Stomach (tissue), 9 donors: ENCODE results near the gene MZF1. TPM values are rescaled to one million over a fixed set of nuclear protein-coding genes. Genes with fewer than 3 reads are reported as not detected.

ENCODE experiments used
- DNase-seq, 2 donors: peaks; one replicate each; pipeline versions ENCODE4 v3.0.0 to v3.0.0-alpha.2; 2013 to 2019
- H3K27ac ChIP-seq, 5 donors: fragments of 200-600 bp in 4 of 5; sonication (generic) in 4 of 5; one replicate each; pipeline ENCODE4 v1.5.1; 2013 to 2019; ENCODE audit warnings: mild to moderate bottlenecking in 1 of 5, moderate library complexity in 1 of 5
- H3K27me3 ChIP-seq, 3 donors: fragments of 200-600 bp; sonication (generic); one replicate each; pipeline ENCODE4 v1.5.1; 2017 to 2019; ENCODE audit warnings: mixed run types in 1 of 3
- H3K36me3 ChIP-seq, 4 donors: fragments of 200-600 bp; sonication (generic); 1 replicate in 3 of 4; 2 replicates in 1 of 4; pipeline ENCODE4 v1.5.1; 2016 to 2019
- H3K4me1 ChIP-seq, 4 donors: fragments of 200-600 bp; sonication (generic); one replicate each; pipeline ENCODE4 v1.5.1; 2016 to 2019
- H3K4me3 ChIP-seq, 4 donors: fragments of 200-600 bp; sonication (generic) in 3 of 4; one replicate each; pipeline ENCODE4 v1.5.1; 2016 to 2019; ENCODE audit warnings: mild to moderate bottlenecking in 1 of 4
- H3K9me3 ChIP-seq, 4 donors: fragments of 200-600 bp; sonication (generic); one replicate each; pipeline ENCODE4 v1.5.1; 2016 to 2019
- CTCF ChIP-seq, 7 experiments: fragments of 450-650 bp in 4 of 7; fragments of 200-600 bp in 3 of 7; sonication (generic) in 3 of 7; IDR thresholded peaks; one replicate each; pipeline ENCODE4 v1.5.1; 2016 to 2019; ENCODE audit warnings: antibody characterized with exemption in 7 of 7, control low read depth in 2 of 7, mild to moderate bottlenecking in 1 of 7
- EP300 ChIP-seq: sonication (generic); formaldehyde crosslinking; IDR thresholded peaks from one replicate; pipeline ENCODE4 v1.6.1; 2017; ENCODE audit warnings: antibody characterized with exemption
- POLR2A ChIP-seq, 4 donors: fragments of 450-650 bp; IDR thresholded peaks; one replicate each; pipeline ENCODE4 v1.6.1; 2016; ENCODE audit warnings: antibody characterized with exemption in 4 of 4, control low read depth in 2 of 4, mild to moderate bottlenecking in 1 of 4, moderate library complexity in 1 of 4
- POLR2AphosphoS5 ChIP-seq, 3 donors: sonication (generic); formaldehyde crosslinking; IDR thresholded peaks; one replicate each; pipeline ENCODE4 v1.6.1; 2016; ENCODE audit warnings: antibody characterized with exemption in 3 of 3
- WGBS, 5 donors: extraction: QIAGEN DNeasy Blood & Tissue Kit in 3 of 5; methylation state at CpG; one replicate each; pipeline versions ENCODE4 v1.1.5 to v1.1.7; 2013 to 2018; 5-methylcytosine and 5-hydroxymethylcytosine counted together
- intact Hi-C: fragments of 100-400 bp; cut with DNase I; formaldehyde crosslinking; loops from one replicate; pipeline ENCODE4 v1.15.1; 2023; ENCODE audit warnings: low total_unique reads
- polyA plus RNA-seq, 3 donors: library from polyadenylated mRNA; stranded (reverse); fragments of 200-250 nt; gene quantifications; one replicate each; pipeline ENCODE4 v1.2.3, GENCODE V29; 2013
- total RNA-seq, 5 donors: library from RNA; depleted of rRNA; stranded (reverse); fragments of >200 nt; gene quantifications; one replicate each; pipeline versions ENCODE4 v1.1.0 to v1.2.3, GENCODE V29; 2014 to 2016
- donor health status: healthy with polysubstance abuse.
- donor health status: Bipolar disorder and iron deficiency.
- donor health status: healthy.

Gene MZF1
- total and polyA plus RNA-seq, 8 donors = 14.0 to 84.9 (median 49.3) TPM

- no peaks in the 10 kb centered on the region for H3K27me3 ChIP-seq
- intact Hi-C loops = no loop called here
- peaks cover 35 to 73% (median 70%) of the 10 kb centered on the region in 4 donors for H3K4me1 ChIP-seq
- peaks cover 16 to 26% (median 23%) of the 10 kb centered on the region in 4 donors for H3K36me3 ChIP-seq
- peak in 1 of 2 donors; percentile 13 for DNase-seq
- H3K4me3 ChIP-seq = peak overlapping the region in 2 of 4 donors; percentile 87 to 94
- TF ChIP-seq EP300 (no peak), POLR2AphosphoS5 (IDR thresholded peaks at IDR 0.05) (no peak), POLR2A (IDR thresholded peaks at IDR 0.05) (no peak), CTCF (IDR thresholded peaks at IDR 0.05) (no peak)
- 88 to 94% (median 93%) methylated on average over 53 to 65 of the region's 65 CpGs for WGBS, 5 donors
- no peaks in the 10 kb centered on the region for H3K9me3 ChIP-seq
- peak overlapping the region in 3 of 5 donors; percentile 97 to 100 (median 98) for H3K27ac ChIP-seq
Observed at GRCh38 chr19:58516964-58517833, 55.9 kb downstream of the MZF1 start.

DNA sequence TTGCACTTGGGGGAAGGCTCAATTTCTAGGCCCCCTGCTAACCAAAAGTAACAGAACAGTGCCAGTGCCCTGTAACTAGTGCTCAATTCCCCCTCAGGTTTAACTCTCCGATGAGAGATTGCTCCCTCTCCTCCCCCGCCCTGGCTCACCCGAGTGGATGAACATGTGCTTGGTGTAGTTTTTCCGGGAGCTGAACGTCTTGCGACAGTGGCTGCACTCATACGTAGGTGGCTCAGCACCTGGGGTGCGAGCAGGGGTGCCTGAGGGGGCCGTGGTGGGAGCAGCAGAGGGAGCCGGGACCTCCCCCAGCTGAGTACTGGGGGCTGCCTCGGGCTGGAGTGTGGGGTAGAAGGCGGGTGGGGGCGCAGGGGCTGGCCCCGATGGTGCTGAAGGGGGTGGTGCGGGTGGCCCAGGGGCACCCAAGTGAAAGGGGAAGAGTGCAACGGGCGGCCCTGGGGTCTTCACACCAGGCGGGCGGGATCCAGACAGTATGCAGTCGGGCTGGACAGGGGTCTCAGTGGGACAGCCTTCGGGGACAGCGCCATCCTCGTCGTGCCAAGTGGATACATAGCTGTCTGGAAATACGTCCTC lies 56.8 kb downstream of the MZF1 start:
- intact Hi-C loops = no loop called here
- peak overlapping the region in 1 of 4 donors; percentile 6 for H3K4me3 ChIP-seq
- no peaks in the 10 kb centered on the region for H3K9me3 ChIP-seq
- no peaks in the 10 kb centered on the region for H3K27me3 ChIP-seq
- no peak overlapping the region for H3K27ac ChIP-seq
- no peak for TF ChIP-seq POLR2AphosphoS5 (IDR thresholded peaks at IDR 0.05)
- TF ChIP-seq EP300 = no peak
- TF ChIP-seq POLR2A (IDR thresholded peaks at IDR 0.05) = no peak
- no peak for TF ChIP-seq CTCF (IDR thresholded peaks at IDR 0.05)
- WGBS, 5 donors = 86 to 94% (median 91%) methylated on average over 23 to 25 of the region's 25 CpGs
- peaks cover 16 to 26% (median 23%) of the 10 kb centered on the region in 4 donors for H3K36me3 ChIP-seq
- no peak for DNase-seq
- peaks cover 35 to 78% (median 70%) of the 10 kb centered on the region in 4 donors for H3K4me1 ChIP-seq

GRCh38 chr19:58515259-58515658 lies 57.9 kb downstream of the MZF1 start:
- WGBS, 5 donors = 87 to 97% (median 91%) methylated on average over 2 of the region's 2 CpGs
- no peak for DNase-seq
- H3K4me1 ChIP-seq = peaks cover 30 to 73% (median 65%) of the 10 kb centered on the region in 4 donors
- no peaks in the 10 kb centered on the region for H3K27me3 ChIP-seq
- H3K9me3 ChIP-seq = no peaks in the 10 kb centered on the region
- intact Hi-C loops = no loop called here
- H3K4me3 ChIP-seq = no peak overlapping the region
- no peak for TF ChIP-seq EP300
- no peak for TF ChIP-seq POLR2AphosphoS5 (IDR thresholded peaks at IDR 0.05)
- no peak for TF ChIP-seq CTCF (IDR thresholded peaks at IDR 0.05)
- TF ChIP-seq POLR2A (IDR thresholded peaks at IDR 0.05) = no peak
- peaks cover 16 to 26% (median 23%) of the 10 kb centered on the region in 4 donors for H3K36me3 ChIP-seq
- no peak overlapping the region for H3K27ac ChIP-seq

DNA sequence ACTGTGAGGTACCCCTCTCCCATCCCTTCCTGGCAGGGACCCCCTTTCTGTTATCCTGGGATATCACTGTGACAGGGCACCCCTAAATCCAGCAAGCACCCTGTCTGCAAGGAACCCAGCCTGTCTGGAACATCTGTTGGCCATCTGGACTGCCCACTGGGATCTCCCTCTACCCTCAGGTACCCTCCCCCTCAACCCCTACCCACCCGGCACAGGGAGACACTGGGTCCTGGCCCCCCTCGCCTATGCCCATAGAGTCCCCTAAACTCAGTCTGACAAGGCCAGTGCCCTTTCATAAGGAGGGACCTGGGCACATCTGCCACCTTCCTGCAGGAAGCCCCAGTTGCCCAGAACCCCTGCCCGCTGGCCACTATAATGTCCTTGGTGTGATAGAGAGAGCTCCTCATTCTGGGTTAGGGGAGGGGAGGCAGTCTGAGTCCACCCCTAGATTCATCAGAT lies 58.5 kb downstream of the MZF1 start:
- peak in 1 of 2 donors; percentile 9 for DNase-seq
- Histone ChIP-seq H3K36me3 (peaks cover 16 to 26% (median 23%) of the 10 kb centered on the region in 4 donors), H3K4me3 (peak overlapping the region; percentile 38 to 54 (median 44)), H3K27me3 (no peaks in the 10 kb centered on the region), H3K9me3 (no peaks in the 10 kb centered on the region), H3K4me1 (peaks cover 27 to 70% (median 60%) of the 10 kb centered on the region in 4 donors), H3K27ac (peak overlapping the region in 4 of 5 donors; percentile 60 to 81 (median 64))
- intact Hi-C loops = no loop called here
- 60 to 67% (median 66%) methylated on average over 2 to 3 of the region's 3 CpGs for WGBS, 5 donors
- no peak for TF ChIP-seq POLR2A (IDR thresholded peaks at IDR 0.05)
